GM18499 (cell line): ENCODE results near the gene BID.

Experiments
- ATAC-seq: cut with Tn5 transposase; IDR thresholded peaks from one replicate; pipeline ENCODE4 v1.9.1; 2021; ENCODE audit warnings: moderate number of reproducible peaks; ENCODE audit not compliant: insufficient read depth, unreplicated experiment

Gene BID

GRCh38 chr22:17804331-17805080 lies 30.2 kb upstream of the BID start:
- ATAC-seq, result no peak

- ATAC-seq, result no peak
Observed at GRCh38 chr22:17803609-17804270, 29.5 kb upstream of the BID start.

GRCh38 chr22:17802822-17803221 lies 28.6 kb upstream of the BID start:
- no peak for ATAC-seq

GRCh38 chr22:17802411-17802810 lies 28.1 kb upstream of the BID start:
- no peak for ATAC-seq

- no peak for ATAC-seq
Observed at GRCh38 chr22:17797721-17798559, 23.7 kb upstream of the BID start.

GRCh38 chr22:17796695-17797094 lies 22.4 kb upstream of the BID start:
- no peak for ATAC-seq

- no peak for ATAC-seq
Observed at GRCh38 chr22:17795661-17796548, 21.6 kb upstream of the BID start.

- ATAC-seq, result no peak
Observed at GRCh38 chr22:17794726-17795542, 20.7 kb upstream of the BID start.

- ATAC-seq, result no peak
Observed at GRCh38 chr22:17792854-17793434, 18.7 kb upstream of the BID start.

- no peak for ATAC-seq
Observed at GRCh38 chr22:17792299-17792698, 18.0 kb upstream of the BID start.

- no peak for ATAC-seq
Observed at GRCh38 chr22:17791196-17791595, 16.9 kb upstream of the BID start.

GRCh38 chr22:17789379-17790200 lies 15.3 kb upstream of the BID start:
- ATAC-seq, result no peak

- ATAC-seq, result no peak
Observed at GRCh38 chr22:17788528-17789378, 14.5 kb upstream of the BID start.

GRCh38 chr22:17787716-17788330 lies 13.6 kb upstream of the BID start:
- ATAC-seq, result no peak

GRCh38 chr22:17787241-17787640 lies 13.0 kb upstream of the BID start:
- no peak for ATAC-seq

GRCh38 chr22:17786435-17787161 lies 12.3 kb upstream of the BID start:
- ATAC-seq, result no peak
